ENCODE data around the gene PTCH1.
A peak's percentile ranks its signal among the peaks of the same experiment; 100 is the strongest.

Gene PTCH1

GRCh38 chr9:95512709-95513095, 4.1 kb downstream of the PTCH1 start:
- DNase-seq (ENCODE audit: low spot score) (no peak), FAIRE-seq (no peak)

DNA sequence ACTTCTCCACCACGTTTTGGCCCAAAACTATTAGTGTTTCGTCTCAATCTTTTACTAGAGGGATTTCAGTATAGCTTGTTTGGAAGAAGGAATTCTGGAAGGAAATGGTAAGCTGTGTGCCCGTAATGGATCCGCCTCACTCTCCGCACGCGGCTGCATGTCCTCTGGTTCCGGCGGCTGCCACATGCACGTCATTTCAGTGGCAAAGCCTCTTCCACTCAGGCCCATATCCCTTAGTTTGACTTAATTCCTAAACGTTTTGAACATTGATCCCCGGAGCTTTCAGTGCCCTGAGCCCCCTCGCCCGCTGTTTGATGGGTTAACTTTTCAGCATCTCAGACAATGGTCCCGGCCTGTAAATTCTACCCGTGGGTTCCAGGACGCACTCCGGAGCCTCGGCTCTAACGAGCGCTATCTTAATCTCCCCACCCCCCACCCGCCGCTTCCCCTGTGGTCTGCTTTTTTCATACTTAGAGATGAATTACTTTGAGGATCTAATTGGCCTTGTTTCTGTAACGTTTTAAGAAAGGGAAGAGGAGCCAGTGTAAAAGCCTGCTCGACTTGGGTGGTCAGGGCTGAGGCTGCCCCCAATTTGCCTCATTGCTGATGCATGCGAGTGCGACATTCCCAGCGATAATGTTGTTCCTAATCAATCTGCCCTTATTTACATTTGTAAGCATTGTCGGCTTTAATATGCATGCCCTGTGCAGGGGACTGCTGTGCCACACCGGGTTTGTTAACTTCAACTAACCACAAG, 4.6 kb downstream of the PTCH1 start:
- FAIRE-seq = no peak
- DNase-seq (ENCODE audit: low spot score) = no peak

- no peak for FAIRE-seq
Measured at GRCh38 chr9:95511616-95511931, 5.2 kb downstream of the PTCH1 start.

GRCh38 chr9:95510709-95511615, 5.8 kb downstream of the PTCH1 start:
- FAIRE-seq = no peak

More at GRCh38 chr9:95511616-95511931, 5.2 kb downstream of the PTCH1 start:
- no peak for DNase-seq (ENCODE audit: low spot score)

DNA sequence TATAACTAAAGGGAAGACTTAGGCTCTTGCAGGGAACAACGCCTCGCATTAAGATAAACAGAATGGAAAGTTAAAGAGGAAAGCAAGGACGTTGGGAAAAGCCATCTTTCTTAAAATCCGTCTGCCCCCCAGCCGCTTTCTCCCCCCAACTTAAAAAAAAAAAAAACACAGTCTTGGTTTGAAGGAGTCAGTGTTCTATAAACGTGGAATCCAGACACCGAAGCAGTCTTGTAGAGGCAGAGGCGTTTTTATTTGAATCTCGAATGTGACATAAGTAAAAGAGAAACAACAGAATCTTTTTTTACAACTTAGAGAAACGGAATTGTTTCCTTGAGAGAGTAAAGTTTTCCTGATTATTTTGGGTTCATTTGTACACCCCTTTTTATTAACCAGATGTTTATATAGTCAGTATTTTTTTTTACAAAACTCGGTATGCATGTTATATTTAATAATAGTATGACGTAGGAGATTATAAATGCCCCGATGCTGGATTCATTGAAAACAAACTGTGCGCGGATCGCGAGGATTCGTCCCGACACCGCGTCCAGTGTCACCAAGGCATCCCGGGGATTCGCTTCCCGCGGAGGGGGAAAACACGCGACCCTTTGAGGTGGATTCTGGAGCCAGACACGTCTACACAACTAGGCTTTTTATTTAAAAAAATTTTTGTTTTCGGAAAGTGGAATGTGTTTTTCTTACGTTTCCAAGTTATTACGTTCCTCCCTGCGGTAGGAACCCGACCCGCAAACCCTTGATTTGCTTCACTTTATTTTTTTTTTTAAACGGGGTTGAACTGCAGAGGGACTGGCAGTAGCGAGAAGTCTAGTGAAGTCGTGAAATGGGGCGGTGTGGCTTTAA, 6.7 kb downstream of the PTCH1 start:
- DNase-seq (ENCODE audit: low spot score) (no peak), FAIRE-seq (no peak)

More at GRCh38 chr9:95510709-95511615, 5.8 kb downstream of the PTCH1 start:
- DNase-seq (ENCODE audit: low spot score) = peak; percentile 87

- DNase-seq (ENCODE audit: low spot score) (peak; percentile 76), FAIRE-seq (no peak)
Measured at GRCh38 chr9:95508968-95509850, 7.6 kb downstream of the PTCH1 start.

DNA sequence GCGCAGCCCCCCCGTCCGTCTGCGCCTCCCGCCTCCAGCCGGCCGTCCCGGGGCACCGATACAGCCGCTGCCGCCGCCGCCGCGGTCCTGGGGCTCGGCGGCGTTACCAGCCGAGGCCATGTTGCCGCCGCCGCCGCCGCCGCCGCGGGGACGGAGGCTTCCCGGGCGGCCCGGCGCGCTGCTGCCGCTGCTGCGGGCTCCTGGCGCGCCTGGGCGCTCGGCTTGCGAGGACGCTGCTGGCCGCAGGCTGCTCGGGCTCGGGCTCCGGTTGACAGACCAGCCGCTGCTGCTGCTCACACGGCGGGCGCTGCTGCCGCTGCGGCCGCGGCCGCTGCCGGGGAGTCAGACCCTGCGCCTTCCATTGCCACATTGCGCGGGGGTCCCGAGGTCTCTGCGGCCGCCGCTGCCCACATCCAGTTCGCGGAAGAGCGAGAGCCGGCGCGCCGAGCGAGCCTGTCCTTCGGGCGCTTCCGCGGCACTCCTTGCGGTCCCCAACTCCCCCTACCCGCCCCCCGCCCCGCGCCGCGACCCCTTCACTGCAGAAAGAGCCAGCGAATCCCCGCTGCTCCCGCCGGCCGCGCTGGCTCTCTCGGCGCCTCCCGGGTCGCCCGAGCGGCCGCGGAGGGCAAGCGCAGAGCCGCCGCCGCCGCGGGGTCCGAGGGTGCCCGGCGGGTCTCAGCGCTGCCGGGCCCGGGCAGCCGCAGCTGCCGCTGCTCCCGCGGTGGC, 8.4 kb downstream of the PTCH1 start:
- no peak for DNase-seq (ENCODE audit: low spot score)
- FAIRE-seq = no peak

DNA sequence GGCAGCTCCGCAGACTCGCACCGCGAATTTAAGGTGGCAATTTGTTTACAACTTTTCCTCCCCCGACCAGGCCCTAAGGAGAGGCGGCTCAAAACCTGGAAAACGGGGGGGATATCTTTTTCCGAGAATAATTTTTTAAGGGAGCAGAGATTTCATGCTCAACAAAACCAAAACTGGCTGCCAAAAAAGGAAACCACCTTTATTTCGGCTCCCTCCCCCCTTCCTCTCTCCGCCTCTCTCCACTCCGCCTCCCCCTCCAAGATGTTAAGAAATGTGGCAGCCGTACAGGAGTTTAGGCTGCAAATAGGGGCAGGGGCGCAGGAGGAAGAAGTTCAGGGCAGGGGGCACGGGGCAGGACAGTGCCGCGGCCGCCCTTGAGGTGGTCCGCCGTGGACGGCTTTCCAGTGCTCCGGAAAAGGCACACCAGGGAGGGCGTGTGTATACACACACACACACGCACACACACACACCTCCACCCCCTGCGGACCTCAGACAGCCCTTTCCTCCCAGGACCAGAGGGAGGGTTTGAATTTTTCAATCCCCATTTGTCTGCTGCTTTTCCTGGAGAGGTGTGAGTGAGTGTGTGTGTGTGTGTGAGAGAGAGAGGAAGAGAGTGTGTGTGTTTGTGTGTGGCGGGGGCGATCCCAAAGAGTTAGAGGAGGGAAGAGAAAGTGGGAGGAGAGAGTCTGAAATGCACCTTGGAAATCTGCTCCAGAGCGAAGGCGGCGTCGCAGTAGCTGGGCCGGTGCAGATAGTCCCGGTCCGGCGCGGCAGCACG, 9.1 kb downstream of the PTCH1 start:
- DNase-seq (ENCODE audit: low spot score) = peak; percentile 37
- FAIRE-seq = no peak

GRCh38 chr9:95506678-95507463, 9.9 kb downstream of the PTCH1 start:
- DNase-seq (ENCODE audit: low spot score) (no peak), FAIRE-seq (no peak)

DNA sequence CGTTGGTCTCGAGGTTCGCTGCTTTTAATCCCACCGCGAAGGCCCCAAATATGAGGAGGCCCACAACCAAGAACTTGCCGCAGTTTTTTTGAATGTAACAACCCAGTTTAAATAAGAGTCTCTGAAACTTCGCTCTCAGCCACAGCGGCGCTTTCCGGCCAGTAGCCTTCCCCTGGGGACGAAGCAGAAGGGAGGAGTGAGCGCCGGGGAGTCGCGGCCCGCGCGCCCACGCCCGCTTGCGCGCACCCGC, 10.4 kb downstream of the PTCH1 start:
- DNase-seq (ENCODE audit: low spot score) (no peak), FAIRE-seq (no peak)

GRCh38 chr9:95505717-95506427, 10.9 kb downstream of the PTCH1 start:
- FAIRE-seq (no peak), DNase-seq (ENCODE audit: low spot score) (no peak)

GRCh38 chr9:95505072-95505716, 11.6 kb downstream of the PTCH1 start:
- FAIRE-seq (no peak), DNase-seq (ENCODE audit: low spot score) (no peak)

GRCh38 chr9:95504053-95504963, 12.5 kb downstream of the PTCH1 start:
- FAIRE-seq (no peak), DNase-seq (ENCODE audit: low spot score) (no peak)

- no peak for DNase-seq (ENCODE audit: low spot score)
Measured at GRCh38 chr9:95503369-95503768, 13.4 kb downstream of the PTCH1 start.

GRCh38 chr9:95502248-95502647, 14.5 kb downstream of the PTCH1 start:
- DNase-seq (ENCODE audit: low spot score) = no peak
- no peak for FAIRE-seq

More at GRCh38 chr9:95503369-95503768, 13.4 kb downstream of the PTCH1 start:
- no peak for FAIRE-seq

- no peak for FAIRE-seq
- DNase-seq (ENCODE audit: low spot score) = no peak
Measured at GRCh38 chr9:95499847-95500246, 16.9 kb downstream of the PTCH1 start.

Measured in RCC 7860 (cell line).